Epithelial cell of esophagus (primary cell): Measurements from ENCODE around the gene PPIAL4G.
"Not testable (repeated sequence)": the region's sequence is repeated elsewhere in the genome, so short reads cannot be mapped to it uniquely, and the experiment has no call there.

Experiments used
- DNase-seq: peaks from one replicate; pipeline ENCODE4 v3.0.0; 2010; ENCODE audit warnings: low read depth
- H3K4me3 ChIP-seq: 2 replicates; pipeline ENCODE4 v1.5.1; 2011; ENCODE audit warnings: mild to moderate bottlenecking, low read length, control low read depth

The PPIAL4G gene

GRCh38 chr1:148483029-148483428, at the start of gene PPIAL4G:
Gene PPIAL4G (minus strand): TSS chr1:148483302. CDS start chr1:148483252, 50 bp downstream.
- not testable (repeated sequence) for DNase-seq, H3K4me3 ChIP-seq

- not testable (repeated sequence) for H3K4me3 ChIP-seq, DNase-seq
These were observed 49.1 kb upstream of the PPIAL4G start for GRCh38 chr1:148532158-148532557.

- peak overlapping the region; percentile 33 for H3K4me3 ChIP-seq
- DNase-seq = peak; percentile 74
These were observed 46.0 kb upstream of the PPIAL4G start for GRCh38 chr1:148529101-148529567.

GRCh38 chr1:148528591-148528990, 45.5 kb upstream of the PPIAL4G start:
- DNase-seq, H3K4me3 ChIP-seq: not testable (repeated sequence)

- DNase-seq, H3K4me3 ChIP-seq: not testable (repeated sequence)
These were observed 43.5 kb upstream of the PPIAL4G start for GRCh38 chr1:148526587-148526986.

- H3K4me3 ChIP-seq = peak overlapping the region; percentile 57
These were observed 40.4 kb upstream of the PPIAL4G start for GRCh38 chr1:148523205-148524144.

GRCh38 chr1:148522561-148523204, 39.6 kb upstream of the PPIAL4G start:
- DNase-seq = peak; percentile 98
- H3K4me3 ChIP-seq = peak overlapping the region; percentile 57

More at GRCh38 chr1:148523205-148524144, 40.4 kb upstream of the PPIAL4G start:
- DNase-seq = not testable (repeated sequence)

GRCh38 chr1:148522072-148522471, 39.0 kb upstream of the PPIAL4G start:
- H3K4me3 ChIP-seq = peak overlapping the region; percentile 29
- DNase-seq = peak; percentile 89

- not testable (repeated sequence) for DNase-seq, H3K4me3 ChIP-seq
These were observed 31.2 kb upstream of the PPIAL4G start for GRCh38 chr1:148514310-148514709.

- H3K4me3 ChIP-seq = not testable (repeated sequence)
- DNase-seq = peak; percentile 23
These were observed 29.6 kb upstream of the PPIAL4G start for GRCh38 chr1:148512571-148513184.

- not testable (repeated sequence) for DNase-seq, H3K4me3 ChIP-seq
These were observed 10.8 kb upstream of the PPIAL4G start for GRCh38 chr1:148493933-148494332.

GRCh38 chr1:148481134-148481533, 2.0 kb downstream of the PPIAL4G start:
- not testable (repeated sequence) for DNase-seq, H3K4me3 ChIP-seq

GRCh38 chr1:148459694-148460093, 23.4 kb downstream of the PPIAL4G start:
- DNase-seq = not testable (repeated sequence)
- H3K4me3 ChIP-seq = peak overlapping the region; percentile 54

GRCh38 chr1:148458901-148459581, 24.1 kb downstream of the PPIAL4G start:
- peak overlapping the region; percentile 54 for H3K4me3 ChIP-seq
- DNase-seq = not testable (repeated sequence)

GRCh38 chr1:148458398-148458797, 24.7 kb downstream of the PPIAL4G start:
- H3K4me3 ChIP-seq = peak overlapping the region; percentile 36
- not testable (repeated sequence) for DNase-seq

GRCh38 chr1:148452845-148453244, 30.3 kb downstream of the PPIAL4G start:
- H3K4me3 ChIP-seq = not testable (repeated sequence)
- peak; percentile 37 for DNase-seq

- DNase-seq, H3K4me3 ChIP-seq: not testable (repeated sequence)
These were observed 43.3 kb downstream of the PPIAL4G start for GRCh38 chr1:148439654-148440325.
